Activated T-cell treated with anti-CD3 and anti-CD28 coated beads, Interleukin-2, amount 50 U/mL, for 4 hours (primary cell): ENCODE data around the gene ACRBP. TPM values are rescaled to one million over a fixed set of nuclear protein-coding genes. Genes with fewer than 3 reads are reported as not detected.

Experiments used
- ATAC-seq, 2 donors: fragments of 200-7000 bp; cut with Tn5 transposase; one replicate each; pipeline ENCODE4 v1.10.0; 2021
- DNase-seq: peaks from one replicate; pipeline ENCODE4 v3.0.0-alpha.2; 2020
- H3K27me3 Mint-ChIP-seq: one replicate; pipeline ENCODE4 v1.8.0; 2021; ENCODE audit warnings: low read depth, mixed read lengths
- H3K36me3 Mint-ChIP-seq: one replicate; pipeline ENCODE4 v1.8.0; 2022; ENCODE audit warnings: mixed read lengths; ENCODE audit not compliant: insufficient read depth
- H3K4me1 Mint-ChIP-seq: one replicate; pipeline ENCODE4 v1.8.0; 2021; ENCODE audit warnings: low read depth, mixed read lengths
- H3K4me3 Mint-ChIP-seq: one replicate; pipeline ENCODE4 v1.8.0; 2021; ENCODE audit warnings: mild to moderate bottlenecking, moderate library complexity, mixed read lengths
- H3K9me3 Mint-ChIP-seq: one replicate; pipeline ENCODE4 v1.8.0; 2021; ENCODE audit warnings: mixed read lengths
- total RNA-seq, 3 donors: library from RNA; stranded (reverse); gene quantifications; one replicate each; pipeline ENCODE4 v1.2.1, GENCODE V29; 2021

Gene ACRBP
- total RNA-seq, 3 donors from 2014 or later: 0.65 to 1.3 (median 0.71) TPM

DNA sequence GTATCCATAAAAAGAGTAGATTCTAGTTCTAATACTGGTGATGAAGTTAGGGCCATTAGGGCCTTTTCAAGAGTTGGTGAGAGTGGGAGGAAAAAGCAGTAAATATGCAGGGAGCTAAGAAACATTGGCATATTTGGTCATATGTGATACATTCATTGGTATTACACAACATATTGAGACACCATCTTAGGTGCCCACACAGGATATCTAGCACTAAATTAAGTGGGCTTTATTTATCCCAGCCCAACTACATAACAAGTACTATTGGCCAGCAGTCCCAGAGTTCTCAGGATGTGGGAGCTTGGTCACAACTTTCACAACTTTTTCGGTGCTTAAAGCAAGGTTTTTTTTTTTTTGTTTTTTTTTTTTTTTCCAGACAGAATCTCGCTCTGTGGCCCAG lies 17.7 kb upstream of the ACRBP start:
- ATAC-seq (no peak), DNase-seq (no peak)
- H3K36me3 Mint-ChIP-seq: peaks cover 21% of the 10 kb centered on the region
- no peaks in the 10 kb centered on the region for H3K27me3 Mint-ChIP-seq
- peaks cover 20% of the 10 kb centered on the region for H3K4me1 Mint-ChIP-seq
- no peaks in the 10 kb centered on the region for H3K9me3 Mint-ChIP-seq
- H3K4me3 Mint-ChIP-seq: no peak overlapping the region

- Mint-ChIP-seq H3K27me3 (no peaks in the 10 kb centered on the region), H3K36me3 (peaks cover 16% of the 10 kb centered on the region), H3K9me3 (no peaks in the 10 kb centered on the region), H3K4me1 (peaks cover 31% of the 10 kb centered on the region), H3K4me3 (peak within 1 kb of the TSS; percentile 92)
- ATAC-seq (peak; percentile 98), DNase-seq (peak; percentile 93)
Measured at GRCh38 chr12:6662906-6663742, 15.9 kb upstream of the ACRBP start, which contains the start of gene ING4. Gene ING4 (minus strand): TSS chr12:6663119. CDS start chr12:6663101, 18 bp downstream.

DNA sequence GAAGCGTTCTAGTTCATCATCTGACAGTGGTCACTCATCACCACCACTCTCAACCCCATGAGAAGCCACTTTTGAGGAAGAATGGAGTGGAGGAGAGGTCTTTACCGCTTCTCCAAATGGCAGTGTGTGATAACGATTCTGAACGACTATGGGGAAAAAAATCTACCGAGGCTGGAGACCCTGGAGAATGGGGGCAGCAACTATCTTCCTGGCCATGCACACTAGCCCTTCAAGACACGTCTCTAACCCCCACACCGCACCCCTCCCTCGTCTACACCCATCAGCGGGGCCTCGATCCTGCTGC lies 15.3 kb upstream of the ACRBP start:
- DNase-seq (no peak), ATAC-seq (peak; percentile 65 to 71)
- Mint-ChIP-seq H3K36me3 (peaks cover 10% of the 10 kb centered on the region), H3K9me3 (no peaks in the 10 kb centered on the region), H3K4me1 (peaks cover 31% of the 10 kb centered on the region), H3K27me3 (no peaks in the 10 kb centered on the region), H3K4me3 (peak overlapping the region; percentile 92)

DNA sequence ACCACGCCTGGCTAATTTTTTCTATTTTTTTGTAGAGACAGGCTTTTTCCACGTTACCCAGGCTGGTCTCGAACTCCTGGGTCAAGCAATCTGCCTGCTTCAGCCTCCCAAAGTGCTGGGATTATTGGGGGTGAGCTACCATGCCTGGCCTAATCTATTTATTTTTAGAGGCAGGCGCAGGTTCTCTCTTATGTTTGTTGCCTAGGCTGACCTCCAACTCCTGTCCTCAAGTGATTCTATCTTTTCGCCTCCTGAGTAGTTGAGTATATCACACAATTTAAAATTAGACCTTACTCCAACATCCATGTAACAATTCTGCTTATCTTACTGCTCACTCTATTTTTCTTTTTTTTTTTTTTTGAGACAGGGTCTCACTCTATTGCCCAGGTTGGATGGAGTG lies 6.8 kb upstream of the ACRBP start:
- DNase-seq (no peak), ATAC-seq (no peak)
- Mint-ChIP-seq H3K9me3 (no peaks in the 10 kb centered on the region), H3K36me3 (peaks cover 33% of the 10 kb centered on the region), H3K4me1 (peaks cover 9% of the 10 kb centered on the region), H3K4me3 (no peak overlapping the region), H3K27me3 (no peaks in the 10 kb centered on the region)

GRCh38 chr12:6653342-6653741 lies 6.1 kb upstream of the ACRBP start:
- Mint-ChIP-seq H3K36me3 (peaks cover 28% of the 10 kb centered on the region), H3K4me1 (peaks cover 4% of the 10 kb centered on the region), H3K4me3 (no peak overlapping the region), H3K9me3 (no peaks in the 10 kb centered on the region), H3K27me3 (no peaks in the 10 kb centered on the region)
- ATAC-seq (no peak), DNase-seq (no peak)

DNA sequence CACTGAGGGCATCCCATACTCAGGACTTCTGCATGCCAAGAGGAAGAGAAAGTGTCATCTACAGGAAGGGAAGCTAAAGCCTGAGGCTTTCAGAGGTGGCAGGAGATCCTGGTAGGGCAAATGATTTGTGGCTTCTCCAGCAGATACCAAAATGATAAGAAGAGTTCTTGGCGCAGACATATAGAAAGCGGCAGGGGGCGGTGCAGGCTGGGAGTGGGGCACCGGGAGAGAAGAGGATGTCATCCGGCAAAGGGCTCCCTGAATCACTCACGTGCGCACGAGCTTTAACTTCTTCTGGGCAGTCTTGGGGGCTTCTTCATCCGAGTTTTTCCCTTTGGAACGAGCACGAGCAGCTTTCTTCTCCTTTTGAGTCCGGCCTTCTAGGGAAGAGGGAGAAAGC lies 5.2 kb upstream of the ACRBP start:
- Mint-ChIP-seq H3K9me3 (no peaks in the 10 kb centered on the region), H3K36me3 (peaks cover 34% of the 10 kb centered on the region), H3K27me3 (no peaks in the 10 kb centered on the region), H3K4me3 (no peak overlapping the region), H3K4me1 (peaks cover 2% of the 10 kb centered on the region)
- DNase-seq (no peak), ATAC-seq (no peak)

DNA sequence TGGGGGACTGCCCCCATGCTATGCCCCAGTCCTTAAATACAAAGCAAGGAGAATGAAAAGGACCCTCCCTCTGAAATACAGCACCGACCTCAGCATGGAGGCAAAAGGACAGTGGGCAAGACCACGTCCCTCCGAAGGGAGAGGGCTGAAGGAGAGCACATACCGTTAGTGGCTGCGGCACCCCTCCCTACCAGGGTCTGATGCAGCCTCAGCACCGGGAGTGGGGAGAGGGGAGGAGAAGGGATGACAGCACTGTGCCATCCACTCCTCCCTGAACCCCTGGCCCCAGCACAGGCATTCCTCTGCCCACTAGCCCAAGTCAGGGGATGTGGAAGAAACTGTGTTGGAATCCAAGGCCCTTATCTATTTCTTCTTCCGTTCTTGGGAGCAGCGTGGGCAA lies 3.6 kb upstream of the ACRBP start:
- H3K9me3 Mint-ChIP-seq: no peaks in the 10 kb centered on the region
- H3K36me3 Mint-ChIP-seq: peaks cover 33% of the 10 kb centered on the region
- ATAC-seq: no peak
- no peaks in the 10 kb centered on the region for H3K27me3 Mint-ChIP-seq
- H3K4me3 Mint-ChIP-seq: no peak overlapping the region
- peaks cover 7% of the 10 kb centered on the region for H3K4me1 Mint-ChIP-seq
- DNase-seq: no peak

DNA sequence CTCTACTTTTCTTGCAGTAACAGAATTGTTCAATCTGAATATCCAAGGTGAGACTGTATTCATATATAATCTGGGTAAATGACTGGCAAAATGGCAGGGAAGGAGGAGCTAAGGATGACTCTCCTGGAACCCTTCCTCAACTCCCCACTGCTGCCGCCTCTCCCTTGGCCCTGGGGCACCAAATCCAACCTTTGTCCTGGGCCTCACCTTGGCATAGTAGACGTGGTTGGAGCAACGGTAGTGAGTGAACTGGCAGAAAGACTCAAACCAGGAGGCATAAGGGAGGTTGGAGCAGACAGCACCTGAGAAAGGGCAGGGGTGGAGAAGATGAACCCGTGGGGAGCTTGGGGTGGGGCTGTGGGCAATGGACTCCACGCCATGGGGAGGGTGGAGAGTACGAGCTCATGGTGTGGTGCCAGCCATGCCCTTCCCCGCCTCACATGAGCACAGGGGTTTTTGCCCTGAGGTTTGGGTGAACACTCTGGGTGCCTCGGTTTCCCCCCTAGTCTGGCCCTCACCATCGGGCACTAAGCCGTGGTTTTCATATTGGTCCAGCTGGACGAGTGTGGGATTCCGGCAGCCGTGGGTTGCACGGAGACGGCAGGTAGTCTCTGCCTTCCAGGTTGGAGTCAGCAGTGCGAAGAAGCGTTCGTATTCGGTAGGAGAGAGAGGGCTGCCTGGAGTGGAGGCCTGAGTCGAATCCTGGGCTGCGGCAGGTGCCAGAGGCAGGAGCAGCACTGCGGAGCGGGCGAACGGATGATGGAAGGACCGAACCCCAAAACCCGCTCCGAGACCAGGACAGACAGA lies 753 bp downstream of the ACRBP start:
- peaks cover 18% of the 10 kb centered on the region for H3K9me3 Mint-ChIP-seq

GRCh38 chr12:6644903-6645302 lies 2.3 kb downstream of the ACRBP start:
- H3K4me1 Mint-ChIP-seq: peaks cover 14% of the 10 kb centered on the region
- H3K27me3 Mint-ChIP-seq: no peaks in the 10 kb centered on the region
- no peak overlapping the region for H3K4me3 Mint-ChIP-seq
- H3K9me3 Mint-ChIP-seq: peaks cover 18% of the 10 kb centered on the region
- peaks cover 15% of the 10 kb centered on the region for H3K36me3 Mint-ChIP-seq
- ATAC-seq (no peak), DNase-seq (no peak)

More for the DNA sequence above, 753 bp downstream of the ACRBP start:
- H3K4me1 Mint-ChIP-seq: peaks cover 14% of the 10 kb centered on the region
- DNase-seq: no peak
- ATAC-seq: no peak
- peaks cover 22% of the 10 kb centered on the region for H3K36me3 Mint-ChIP-seq
- H3K27me3 Mint-ChIP-seq: no peaks in the 10 kb centered on the region
- peak overlapping the region; percentile 65 for H3K4me3 Mint-ChIP-seq

DNA sequence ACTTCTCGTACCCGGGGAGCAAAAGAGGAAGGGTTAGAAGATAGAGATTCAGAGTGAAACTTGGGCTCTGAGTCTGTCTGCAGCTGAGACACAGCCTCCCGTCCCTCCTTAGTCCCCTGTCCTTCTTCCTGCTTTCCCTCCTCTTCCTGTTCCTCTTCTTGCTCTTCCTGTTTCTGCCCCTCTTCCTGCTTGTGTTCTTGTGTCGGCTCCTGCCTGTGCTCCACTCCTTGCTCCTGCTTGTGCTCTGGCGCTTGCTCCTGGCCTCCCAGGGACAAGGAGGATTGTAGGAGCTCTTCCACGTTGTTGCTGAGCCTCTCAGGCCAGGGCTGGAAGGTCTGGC lies 3.0 kb downstream of the ACRBP start:
- Mint-ChIP-seq H3K36me3 (peaks cover 15% of the 10 kb centered on the region), H3K27me3 (no peaks in the 10 kb centered on the region), H3K4me1 (peaks cover 14% of the 10 kb centered on the region), H3K9me3 (peaks cover 18% of the 10 kb centered on the region), H3K4me3 (no peak overlapping the region)
- DNase-seq (no peak), ATAC-seq (no peak)

DNA sequence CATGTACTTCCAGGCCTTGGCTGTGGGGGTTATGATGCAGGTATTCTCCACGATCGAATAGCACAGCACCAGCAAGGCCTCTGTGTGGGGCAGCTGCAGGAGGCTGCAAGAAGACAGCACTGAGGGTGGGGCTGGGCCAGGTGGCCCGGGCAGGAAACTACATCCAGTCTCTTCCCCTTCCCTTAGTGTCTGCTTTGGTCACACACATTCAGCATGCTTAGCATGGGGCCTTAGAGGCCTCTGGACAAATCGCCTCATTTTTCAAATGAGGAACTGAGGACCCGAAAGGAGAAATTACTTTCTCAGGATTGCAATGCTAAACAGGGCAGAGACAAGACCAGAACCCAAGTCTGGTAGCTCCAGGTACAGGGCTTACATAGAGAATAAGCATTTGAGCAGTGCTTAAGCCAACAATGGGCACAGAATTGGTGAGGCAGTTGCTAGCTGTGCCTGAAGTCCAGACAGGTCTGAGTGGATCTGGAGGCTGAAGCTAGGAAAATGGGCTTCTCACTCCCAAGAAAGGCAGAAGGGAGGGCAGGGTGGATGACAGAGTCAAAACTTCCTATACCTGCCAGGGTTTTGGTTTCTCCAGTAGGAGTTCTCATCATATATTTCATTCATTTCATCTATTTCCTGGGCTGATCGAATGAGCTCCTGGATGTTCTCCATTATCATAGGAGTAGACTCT lies 3.5 kb downstream of the ACRBP start:
- Mint-ChIP-seq H3K9me3 (peaks cover 18% of the 10 kb centered on the region), H3K27me3 (no peaks in the 10 kb centered on the region), H3K4me1 (peaks cover 14% of the 10 kb centered on the region), H3K4me3 (no peak overlapping the region), H3K36me3 (peaks cover 15% of the 10 kb centered on the region)
- ATAC-seq: no peak
- DNase-seq: no peak

- Mint-ChIP-seq H3K36me3 (peaks cover 8% of the 10 kb centered on the region), H3K27me3 (no peaks in the 10 kb centered on the region), H3K4me1 (peaks cover 19% of the 10 kb centered on the region), H3K9me3 (peaks cover 18% of the 10 kb centered on the region), H3K4me3 (no peak overlapping the region)
- no peak for DNase-seq
- ATAC-seq: no peak
Measured at GRCh38 chr12:6641131-6641530, 6.1 kb downstream of the ACRBP start.

- peaks cover 18% of the 10 kb centered on the region for H3K9me3 Mint-ChIP-seq
- DNase-seq: no peak
- peaks cover 8% of the 10 kb centered on the region for H3K36me3 Mint-ChIP-seq
- ATAC-seq: no peak
- no peak overlapping the region for H3K4me3 Mint-ChIP-seq
- H3K27me3 Mint-ChIP-seq: no peaks in the 10 kb centered on the region
- H3K4me1 Mint-ChIP-seq: peaks cover 25% of the 10 kb centered on the region
Measured at GRCh38 chr12:6640497-6640896, 6.7 kb downstream of the ACRBP start.

- Mint-ChIP-seq H3K9me3 (peaks cover 11% of the 10 kb centered on the region), H3K27me3 (no peaks in the 10 kb centered on the region), H3K36me3 (peaks cover 3% of the 10 kb centered on the region), H3K4me1 (peaks cover 32% of the 10 kb centered on the region), H3K4me3 (no peak overlapping the region)
- DNase-seq (no peak), ATAC-seq (no peak)
Measured at GRCh38 chr12:6639151-6639801, 8.0 kb downstream of the ACRBP start.
